Medulla oblongata (tissue), 1 donor: ENCODE results near the gene EBF4.
"Not testable (repeated sequence)": the region's sequence is repeated elsewhere in the genome, so short reads cannot be mapped to it uniquely, and the experiment has no call there.

Experiments
- DNase-seq: peaks from one replicate; pipeline ENCODE4 v3.0.0-alpha.2; 2015; ENCODE audit errors: extremely low spot score

Gene EBF4

GRCh38 chr20:2757969-2758368, 65.4 kb downstream of the EBF4 start:
- no peak for DNase-seq

GRCh38 chr20:2759143-2759542, 66.6 kb downstream of the EBF4 start:
- DNase-seq = no peak

- DNase-seq = no peak
These were observed 67.2 kb downstream of the EBF4 start for GRCh38 chr20:2759603-2760296.

- no peak for DNase-seq
These were observed 67.8 kb downstream of the EBF4 start for GRCh38 chr20:2760297-2760951.

GRCh38 chr20:2760952-2761305, 68.3 kb downstream of the EBF4 start:
- DNase-seq = no peak

GRCh38 chr20:2761885-2762284, 69.3 kb downstream of the EBF4 start:
- DNase-seq = no peak

GRCh38 chr20:2762578-2763131, 70.1 kb downstream of the EBF4 start:
- DNase-seq = no peak

GRCh38 chr20:2763186-2763585, 70.6 kb downstream of the EBF4 start:
- no peak for DNase-seq

- no peak for DNase-seq
These were observed 75.4 kb downstream of the EBF4 start for GRCh38 chr20:2767768-2768631.

- DNase-seq = no peak
These were observed 76.0 kb downstream of the EBF4 start for GRCh38 chr20:2768632-2769015.

GRCh38 chr20:2770091-2770490, 77.5 kb downstream of the EBF4 start:
- not testable (repeated sequence) for DNase-seq

- DNase-seq = no peak
These were observed 79.1 kb downstream of the EBF4 start for GRCh38 chr20:2771631-2772080.

GRCh38 chr20:2773812-2774211, 81.2 kb downstream of the EBF4 start:
- DNase-seq = no peak

- no peak for DNase-seq
These were observed 82.6 kb downstream of the EBF4 start for GRCh38 chr20:2775139-2775538.

GRCh38 chr20:2778602-2779321, 86.2 kb downstream of the EBF4 start:
- no peak for DNase-seq

GRCh38 chr20:2780948-2781347, 88.4 kb downstream of the EBF4 start:
- no peak for DNase-seq

- DNase-seq = no peak
These were observed 91.5 kb downstream of the EBF4 start for GRCh38 chr20:2783908-2784566.

- no peak for DNase-seq
These were observed 100.9 kb downstream of the EBF4 start for GRCh38 chr20:2793471-2793870.

GRCh38 chr20:2794202-2794748, 101.7 kb downstream of the EBF4 start:
- DNase-seq = no peak

- DNase-seq = no peak
These were observed 102.4 kb downstream of the EBF4 start for GRCh38 chr20:2794866-2795447.
